GM18508 (cell line): ENCODE measurements around the gene RGS1.

ENCODE experiments used
- ATAC-seq: cut with Tn5 transposase; IDR thresholded peaks from one replicate; pipeline ENCODE4 v1.9.1; 2021; ENCODE audit warnings: moderate number of reproducible peaks; ENCODE audit not compliant: insufficient read depth, unreplicated experiment

The RGS1 gene

DNA sequence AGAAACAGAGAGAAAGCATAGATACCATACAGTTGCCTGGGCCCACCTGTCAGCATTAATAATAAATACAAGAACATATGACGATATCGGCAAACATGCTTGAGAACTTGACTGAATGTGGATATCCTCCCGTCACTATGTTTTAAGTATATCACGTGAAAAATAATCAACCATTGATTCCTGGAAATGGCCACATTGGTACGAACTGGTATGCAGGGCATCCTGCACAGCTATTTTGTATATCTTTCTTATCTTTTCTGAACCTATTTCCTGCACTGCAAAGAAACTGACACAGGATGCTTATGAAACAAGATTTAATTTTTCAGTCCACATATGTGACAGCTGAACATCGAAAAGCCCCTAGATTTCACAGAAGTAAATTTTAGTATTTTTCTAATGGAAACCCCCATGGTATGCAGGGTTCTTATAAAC is 22.8 kb upstream of the RGS1 start:
- no peak for ATAC-seq

- ATAC-seq, result no peak
Observed at GRCh38 chr1:192553741-192554140, 21.8 kb upstream of the RGS1 start.

GRCh38 chr1:192554904-192555303 is 20.7 kb upstream of the RGS1 start:
- no peak for ATAC-seq

DNA sequence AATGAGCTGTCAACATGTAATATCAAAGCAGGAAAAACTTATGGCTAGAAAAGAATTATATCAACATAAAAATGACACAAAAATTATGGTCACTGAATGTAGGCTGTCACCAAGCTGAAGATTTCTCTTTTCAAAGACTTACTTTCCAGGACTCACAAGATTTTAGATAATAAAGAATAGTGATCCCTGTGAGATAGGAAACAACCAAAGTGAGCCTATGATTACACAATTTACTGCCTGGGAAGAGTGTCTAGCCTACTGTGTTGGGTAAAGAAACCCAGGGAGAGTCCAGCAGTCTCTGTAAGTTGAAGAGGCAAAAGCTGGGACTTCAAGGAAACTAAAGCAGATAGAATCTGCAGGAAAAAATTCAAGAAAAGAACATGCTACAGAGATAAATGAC is 20.2 kb upstream of the RGS1 start:
- ATAC-seq, result no peak

- ATAC-seq, result no peak
Observed at GRCh38 chr1:192557841-192558595, 17.6 kb upstream of the RGS1 start.

DNA sequence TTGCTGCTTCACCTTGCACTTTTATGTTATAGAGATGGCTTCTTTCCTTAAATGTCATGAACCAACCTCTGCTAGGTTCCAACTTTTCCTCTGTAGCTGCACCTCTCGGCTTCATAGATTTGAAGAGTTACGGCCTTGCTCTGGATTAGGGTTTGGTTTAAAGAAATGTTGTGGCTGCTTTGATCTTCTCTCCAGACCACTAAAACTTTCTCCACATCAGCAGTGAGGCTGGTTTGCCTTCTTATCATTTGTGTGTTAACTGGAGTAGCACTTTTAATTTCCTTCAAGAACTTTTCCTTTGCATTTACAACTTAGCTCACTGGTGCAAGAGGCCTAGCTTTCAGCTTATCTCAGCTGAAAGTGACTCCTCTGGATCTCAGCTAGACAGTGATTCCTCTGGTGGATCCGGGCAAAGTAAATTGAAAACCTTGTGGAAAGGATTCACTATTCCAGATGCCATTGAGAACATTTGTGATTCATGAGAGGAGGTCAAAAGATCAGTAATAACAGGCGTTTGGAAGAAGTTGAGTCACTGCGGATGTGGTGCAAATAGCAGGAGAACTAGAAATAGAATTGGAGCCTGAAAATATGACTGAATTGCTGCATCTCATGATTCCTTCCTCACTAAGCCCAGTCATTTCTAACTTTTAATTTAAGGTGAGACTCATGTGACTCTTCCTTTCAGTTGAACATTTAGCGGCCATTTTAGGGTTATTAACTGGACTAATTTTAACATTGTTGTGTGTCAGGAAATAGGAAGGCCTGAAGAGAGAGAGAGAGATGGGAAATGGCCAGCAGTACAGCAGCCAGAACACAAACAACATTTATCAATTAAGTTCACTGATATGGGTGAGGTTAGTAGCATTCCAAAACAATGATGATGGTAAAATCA is 16.2 kb upstream of the RGS1 start:
- peak; percentile 72 for ATAC-seq

- no peak for ATAC-seq
Observed at GRCh38 chr1:192561301-192561700, 14.3 kb upstream of the RGS1 start.

- no peak for ATAC-seq
Observed at GRCh38 chr1:192563129-192563528, 12.4 kb upstream of the RGS1 start.

GRCh38 chr1:192564099-192564498 is 11.5 kb upstream of the RGS1 start:
- ATAC-seq, result no peak

- no peak for ATAC-seq
Observed at GRCh38 chr1:192565946-192566345, 9.6 kb upstream of the RGS1 start.

DNA sequence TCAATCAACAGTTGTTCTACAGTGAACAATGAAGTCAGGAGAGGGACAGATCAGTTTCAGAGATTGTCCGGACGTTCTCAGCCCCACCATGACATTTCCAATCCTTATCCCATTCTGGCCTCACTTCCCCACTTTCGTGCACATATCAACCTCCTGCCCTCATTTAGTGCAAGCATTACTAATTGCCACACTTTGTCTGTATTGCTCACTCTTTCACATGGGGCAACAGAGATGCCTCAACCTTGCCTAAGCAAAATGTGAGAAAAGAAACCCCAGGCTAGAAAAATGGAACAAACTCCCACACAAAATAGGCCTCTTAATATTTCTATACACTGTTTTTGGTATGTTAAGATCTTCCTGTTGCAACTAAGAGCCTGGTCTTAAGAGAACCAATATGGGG is 8.9 kb upstream of the RGS1 start:
- ATAC-seq, result no peak

DNA sequence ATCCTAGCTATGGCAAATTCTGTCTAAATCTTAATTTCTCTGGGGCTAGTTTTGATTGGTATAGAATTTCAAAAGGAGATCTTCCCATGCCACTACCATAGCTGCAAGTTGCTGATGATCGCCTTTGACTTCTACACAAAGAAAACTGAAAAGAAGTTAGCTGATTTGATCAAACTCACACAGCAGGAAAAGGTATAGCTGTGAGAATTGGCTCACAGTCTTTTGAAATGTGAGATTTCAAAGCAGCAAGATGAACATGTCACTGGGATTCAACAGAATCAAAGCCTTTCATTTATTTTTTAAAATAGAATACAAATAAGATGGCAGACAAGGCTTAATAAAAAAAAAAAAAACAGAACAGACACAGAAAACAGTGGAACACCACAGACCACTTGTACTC is 7.5 kb upstream of the RGS1 start:
- no peak for ATAC-seq

- no peak for ATAC-seq
Observed at GRCh38 chr1:192571668-192572067, 3.9 kb upstream of the RGS1 start.

- ATAC-seq, result no peak
Observed at GRCh38 chr1:192573499-192573898, 2.1 kb upstream of the RGS1 start.

DNA sequence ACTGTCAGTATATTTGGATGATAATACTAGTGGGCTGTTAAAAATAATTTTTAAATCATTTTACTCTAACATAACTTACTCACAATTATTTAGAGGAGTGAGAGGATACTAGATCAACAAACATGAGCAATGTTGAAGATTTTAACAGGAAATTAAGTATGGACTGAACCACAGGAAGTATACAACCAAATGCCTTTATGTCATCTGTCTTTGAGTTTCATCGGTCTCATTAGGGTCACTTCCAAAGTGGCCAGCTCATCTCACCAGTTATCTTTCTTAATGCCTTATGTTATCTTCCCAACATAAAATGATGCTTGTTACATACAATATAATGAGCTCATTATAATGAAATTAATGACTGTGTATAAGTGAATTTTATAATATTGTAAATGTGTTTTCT is 1.5 kb upstream of the RGS1 start:
- ATAC-seq, result no peak

GRCh38 chr1:192576190-192577144 is 894 bp downstream of the RGS1 start:
- ATAC-seq, result no peak

GRCh38 chr1:192577145-192578140 is 1.9 kb downstream of the RGS1 start:
- ATAC-seq, result no peak

GRCh38 chr1:192578144-192578909 is 2.8 kb downstream of the RGS1 start:
- no peak for ATAC-seq
